GM19238 (cell line): ENCODE results near the gene HTR2B.
"Not testable (repeated sequence)": the region's sequence is repeated elsewhere in the genome, so short reads cannot be mapped to it uniquely, and the experiment has no call there.

Experiments
- DNase-seq: peaks from one replicate; pipeline ENCODE4 v3.0.0; 2011; ENCODE audit warnings: low spot score; ENCODE audit not compliant: insufficient read length

The HTR2B gene

DNA sequence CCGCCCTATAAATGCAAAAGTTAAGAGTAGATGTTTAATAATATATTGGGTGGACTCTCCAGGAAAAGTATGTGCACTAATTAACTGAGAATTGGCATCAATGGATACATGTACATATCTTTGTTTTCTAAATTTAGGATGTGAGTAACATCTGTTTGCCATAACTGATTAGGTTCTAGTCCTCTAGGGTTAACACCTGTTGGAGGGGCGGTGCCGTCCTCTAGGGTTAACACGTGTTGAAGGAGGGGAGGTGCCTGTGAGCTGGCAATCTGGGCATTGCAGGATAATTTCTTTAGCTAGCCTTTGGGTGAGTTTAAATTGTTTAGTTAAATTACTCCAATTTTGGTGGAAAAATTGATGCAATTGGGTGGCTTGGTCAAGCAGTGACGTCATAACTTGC lies 30.9 kb downstream of the HTR2B start:
- no peak for DNase-seq

DNA sequence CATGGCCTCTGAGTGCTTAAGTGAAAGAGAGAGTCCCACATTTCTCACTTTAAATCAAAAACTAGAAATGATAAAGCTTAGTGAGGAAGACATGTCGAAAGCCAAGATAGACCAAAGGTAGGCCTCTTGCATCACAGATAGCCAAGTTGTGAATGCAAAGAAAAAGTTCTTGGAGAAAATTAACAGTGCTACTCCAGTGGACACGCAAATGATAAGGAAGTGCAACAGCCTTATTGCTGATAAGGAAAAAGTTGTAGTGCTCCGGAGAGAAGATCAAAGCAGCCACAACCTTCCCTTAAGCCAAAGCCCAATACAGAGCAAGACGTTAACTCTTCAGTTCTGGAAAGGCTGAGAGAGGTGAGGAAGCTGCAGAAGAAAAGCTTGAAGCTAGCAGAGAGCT lies 36.1 kb downstream of the HTR2B start:
- DNase-seq = no peak

DNA sequence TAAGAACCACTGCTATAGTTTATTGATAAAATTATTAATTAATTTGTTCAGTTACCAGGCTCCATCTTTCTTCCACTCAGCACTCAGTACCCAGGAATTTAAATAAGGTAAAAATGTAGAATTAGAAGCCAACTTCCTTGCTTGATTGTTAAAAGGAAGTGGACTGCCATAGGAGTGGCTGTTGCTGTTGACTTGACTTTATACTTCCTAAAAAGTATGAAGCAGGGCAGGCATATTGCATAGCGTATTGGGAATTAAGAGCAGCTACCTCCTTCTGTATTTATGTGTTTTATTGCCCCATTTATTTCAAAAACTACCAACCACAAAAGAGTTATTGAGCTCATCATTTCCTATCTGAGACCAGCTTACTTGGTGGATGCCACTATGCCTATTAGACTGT lies 40.3 kb downstream of the HTR2B start:
- no peak for DNase-seq

DNA sequence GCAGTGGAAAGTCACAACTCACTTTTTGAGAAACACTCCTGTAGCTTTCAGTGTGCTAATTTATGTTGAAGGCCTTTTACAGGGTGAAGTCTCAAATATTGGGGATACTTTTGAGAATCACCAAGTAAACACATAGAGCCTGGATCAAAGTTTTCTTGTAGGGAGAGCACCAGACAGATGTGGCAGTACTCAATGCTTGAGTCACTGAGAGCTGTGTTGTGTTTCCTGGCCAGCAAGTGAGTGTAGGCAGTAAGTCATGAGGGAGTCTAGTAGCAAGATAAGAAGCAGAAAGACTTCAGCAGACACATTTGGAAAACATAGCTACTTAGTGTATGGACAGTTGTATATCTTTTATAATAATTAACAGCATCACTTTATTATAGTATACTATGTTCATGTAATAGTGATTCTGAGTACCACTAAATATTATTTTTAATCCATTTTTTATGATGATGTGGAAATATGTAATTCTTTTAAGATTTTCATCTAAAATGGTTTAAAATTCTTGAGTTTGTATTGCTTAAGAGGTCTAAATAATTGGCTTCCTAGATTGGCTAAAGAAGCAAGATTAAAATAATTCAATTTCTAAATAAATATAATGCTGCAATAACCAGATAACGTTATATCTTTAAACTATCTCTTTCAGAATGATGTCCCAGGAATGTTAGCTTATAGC lies 55.3 kb downstream of the HTR2B start:
- no peak for DNase-seq

DNA sequence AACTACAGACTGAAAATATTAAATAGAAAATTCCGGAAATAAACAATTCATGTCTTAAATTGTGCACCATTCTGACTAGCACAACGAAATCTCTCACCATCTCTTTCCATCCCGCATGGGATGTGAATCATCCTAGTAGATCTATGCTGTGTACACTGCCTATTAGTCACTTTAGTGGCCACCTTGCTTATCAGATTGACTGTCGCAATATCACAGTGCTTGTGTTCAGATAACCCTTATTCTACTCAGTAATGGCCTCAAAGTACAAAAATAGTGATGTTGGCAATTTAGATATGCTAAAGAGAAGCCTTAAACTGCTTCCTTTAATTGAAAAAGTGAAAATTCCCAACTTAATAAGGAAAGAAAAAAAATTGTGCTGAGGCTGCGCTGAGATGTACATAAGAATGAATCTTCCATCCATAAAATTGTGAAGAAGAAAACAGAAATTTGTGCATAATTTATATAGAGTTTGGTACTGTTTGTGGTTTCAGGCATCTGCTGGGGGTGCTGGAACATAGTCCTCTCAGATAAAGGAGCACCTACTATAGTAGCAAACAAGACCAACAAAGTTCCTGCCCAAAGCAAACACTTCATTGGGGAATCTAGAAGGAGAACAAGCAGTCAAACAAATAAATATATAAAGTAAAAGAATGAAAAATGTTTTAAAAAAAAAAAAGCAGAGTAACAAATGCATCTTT lies 56.2 kb downstream of the HTR2B start:
- DNase-seq = no peak

DNA sequence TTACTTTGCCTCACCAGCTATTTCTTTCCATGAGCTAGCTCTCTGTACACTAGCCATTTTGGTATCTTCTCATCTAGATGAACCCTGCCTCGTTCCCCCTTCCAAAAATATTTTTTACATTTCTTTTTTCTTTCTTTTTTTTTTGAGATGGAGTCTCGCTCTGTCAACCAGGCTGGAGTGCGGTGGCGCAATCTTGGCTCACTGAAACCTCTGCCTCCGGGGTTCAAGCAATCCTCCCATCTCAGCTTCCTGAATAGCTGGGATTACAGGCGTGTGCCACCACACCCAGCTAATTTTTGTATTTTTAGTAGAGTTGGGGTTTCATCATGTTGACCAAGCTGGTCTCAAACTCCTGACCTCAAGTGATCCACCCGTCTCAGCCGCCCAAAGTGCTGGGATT lies 57.3 kb downstream of the HTR2B start:
- not testable (repeated sequence) for DNase-seq

DNA sequence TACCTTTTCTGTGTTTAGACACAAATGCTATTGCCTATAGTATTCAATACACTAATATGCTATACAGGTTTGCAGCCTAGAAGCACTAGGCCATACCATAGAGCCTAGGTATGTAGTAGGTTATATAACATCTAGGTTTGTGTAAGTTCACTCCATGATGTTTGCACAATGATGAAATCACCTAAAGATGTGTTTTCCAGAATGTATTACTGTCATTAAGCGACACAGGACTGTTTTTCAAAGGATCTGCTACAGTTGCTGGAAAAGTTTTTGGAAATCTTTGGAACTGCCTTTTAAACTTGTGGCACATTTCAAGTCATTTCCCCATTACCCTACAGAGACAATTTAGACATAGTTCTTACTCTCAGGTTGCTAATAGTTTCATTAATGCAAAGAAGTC lies 58.9 kb downstream of the HTR2B start:
- no peak for DNase-seq

DNA sequence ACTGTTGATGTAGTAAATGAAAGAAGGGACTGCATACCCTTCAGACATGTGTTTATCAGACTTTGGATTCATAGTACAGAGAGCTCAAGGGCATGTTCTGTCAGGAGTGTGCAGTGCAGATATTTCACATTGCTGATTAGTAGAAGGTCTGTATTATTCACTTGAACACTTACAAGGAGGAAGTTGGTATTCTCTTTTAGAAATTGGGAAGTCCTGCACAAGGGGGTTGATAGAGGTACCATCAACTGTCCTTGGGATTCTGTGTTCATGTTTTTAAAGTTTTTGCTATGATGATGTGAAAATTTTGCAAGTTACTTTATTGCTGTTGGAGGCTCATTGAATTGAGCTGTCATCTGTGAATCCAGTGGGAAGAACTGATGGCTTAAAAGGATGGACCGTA lies 61.5 kb downstream of the HTR2B start:
- DNase-seq = no peak

DNA sequence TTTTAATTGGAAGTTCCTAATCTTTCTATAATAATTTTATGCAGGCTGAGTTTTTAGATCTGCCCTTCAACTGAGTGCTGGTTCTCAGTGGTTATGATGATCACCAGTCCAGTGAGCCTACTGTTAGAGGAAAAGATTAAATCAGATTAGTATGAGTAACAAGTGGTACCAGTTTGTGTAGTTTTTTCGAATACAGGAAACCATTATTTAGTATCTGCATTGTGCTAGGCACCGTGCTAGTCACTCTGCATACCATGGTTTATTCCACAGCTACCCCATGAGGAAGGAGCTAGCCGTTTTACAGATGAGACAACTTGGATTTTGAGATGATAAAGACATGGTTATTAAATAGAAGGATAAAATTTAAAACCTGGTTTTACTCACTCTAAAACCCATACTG lies 62.1 kb downstream of the HTR2B start:
- no peak for DNase-seq

DNA sequence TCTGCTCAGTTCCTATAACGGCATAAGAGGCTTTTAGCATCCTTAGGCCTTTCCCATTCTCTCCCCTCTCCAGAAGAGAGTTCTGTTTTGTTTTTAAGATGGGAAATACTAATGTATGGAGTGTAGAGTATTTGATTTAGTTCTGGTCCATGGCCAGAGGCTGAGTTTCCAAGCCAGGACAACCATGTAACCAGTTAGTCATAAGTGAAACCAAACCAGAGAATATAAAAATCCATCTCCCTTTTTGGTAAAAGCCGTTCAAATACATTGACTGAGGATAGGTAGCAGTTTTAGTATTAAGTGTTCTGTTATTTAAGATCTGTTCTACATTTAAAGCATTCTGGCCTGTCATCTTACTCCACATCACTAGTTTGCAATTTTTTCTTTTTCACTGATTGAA lies 65.1 kb downstream of the HTR2B start:
- DNase-seq = no peak

DNA sequence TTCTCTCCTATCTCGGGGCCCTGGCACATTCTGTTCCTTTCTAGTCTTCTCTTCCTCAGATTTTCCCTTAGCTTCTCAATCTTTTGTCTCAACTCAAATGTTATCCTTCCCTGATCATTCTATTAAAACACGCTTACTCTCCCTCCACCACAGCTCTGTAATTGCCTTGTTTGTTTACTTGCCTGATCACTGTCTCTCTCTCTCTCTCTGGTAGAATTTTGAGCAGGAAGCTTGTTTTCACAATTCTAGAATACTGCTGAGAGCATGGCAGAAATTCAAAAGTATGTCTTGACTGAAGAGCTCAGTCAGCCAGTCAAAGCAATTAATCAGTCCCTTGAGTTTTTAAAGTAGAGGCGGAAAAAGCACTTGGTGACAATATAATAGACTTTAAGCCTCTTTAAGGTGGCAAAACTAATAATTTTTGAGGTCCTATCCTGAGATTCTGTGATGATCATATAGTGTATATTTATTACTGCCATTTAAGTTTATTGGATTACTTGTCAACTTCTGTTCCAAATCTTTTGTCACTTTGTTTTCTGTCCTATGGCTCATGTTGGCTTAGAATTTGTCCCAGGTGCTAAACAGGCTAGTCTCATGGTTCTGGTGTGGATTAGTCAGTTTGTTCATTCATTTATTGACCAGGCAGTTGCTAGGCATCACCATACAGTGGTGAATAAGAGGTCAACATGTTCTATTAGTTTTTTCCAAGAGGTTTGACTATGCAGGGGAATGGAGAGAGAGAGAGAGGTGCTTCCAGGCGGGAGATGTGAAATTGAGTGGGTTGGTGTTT lies 65.9 kb downstream of the HTR2B start:
- no peak for DNase-seq
